Sciatic nerve (tissue), 2 donors: ENCODE data around the gene MLLT6. TPM values are rescaled to one million over a fixed set of nuclear protein-coding genes. Genes with fewer than 3 reads are reported as not detected.

Source experiments
- ATAC-seq: fragments of 200-7000 bp; cut with Tn5 transposase; one replicate; pipeline ENCODE4 v1.9.1; 2020; ENCODE audit warnings: mild to moderate bottlenecking, moderate library complexity
- DNase-seq: peaks from one replicate; pipeline ENCODE4 v3.0.0-alpha.2; 2020; ENCODE audit warnings: low spot score
- intact Hi-C: fragments of 100-400 bp; cut with DNase I; formaldehyde crosslinking; loops from one replicate; pipeline ENCODE4 v1.14.2; 2022
- total RNA-seq: library from RNA; stranded (reverse); fragmentation: NEBNext Ultra II Directional; extraction: Animal tissue kit (Norgen Biotek cat#: 25700); gene quantifications from one replicate; pipeline ENCODE4 v1.2.1, GENCODE V29; 2021
- donor health status: DM: no; HTN: no; CAD: no.
- donor health status: DM: no; HTN: no; CAD: no.

The MLLT6 gene
- 202 TPM for total RNA-seq

DNA sequence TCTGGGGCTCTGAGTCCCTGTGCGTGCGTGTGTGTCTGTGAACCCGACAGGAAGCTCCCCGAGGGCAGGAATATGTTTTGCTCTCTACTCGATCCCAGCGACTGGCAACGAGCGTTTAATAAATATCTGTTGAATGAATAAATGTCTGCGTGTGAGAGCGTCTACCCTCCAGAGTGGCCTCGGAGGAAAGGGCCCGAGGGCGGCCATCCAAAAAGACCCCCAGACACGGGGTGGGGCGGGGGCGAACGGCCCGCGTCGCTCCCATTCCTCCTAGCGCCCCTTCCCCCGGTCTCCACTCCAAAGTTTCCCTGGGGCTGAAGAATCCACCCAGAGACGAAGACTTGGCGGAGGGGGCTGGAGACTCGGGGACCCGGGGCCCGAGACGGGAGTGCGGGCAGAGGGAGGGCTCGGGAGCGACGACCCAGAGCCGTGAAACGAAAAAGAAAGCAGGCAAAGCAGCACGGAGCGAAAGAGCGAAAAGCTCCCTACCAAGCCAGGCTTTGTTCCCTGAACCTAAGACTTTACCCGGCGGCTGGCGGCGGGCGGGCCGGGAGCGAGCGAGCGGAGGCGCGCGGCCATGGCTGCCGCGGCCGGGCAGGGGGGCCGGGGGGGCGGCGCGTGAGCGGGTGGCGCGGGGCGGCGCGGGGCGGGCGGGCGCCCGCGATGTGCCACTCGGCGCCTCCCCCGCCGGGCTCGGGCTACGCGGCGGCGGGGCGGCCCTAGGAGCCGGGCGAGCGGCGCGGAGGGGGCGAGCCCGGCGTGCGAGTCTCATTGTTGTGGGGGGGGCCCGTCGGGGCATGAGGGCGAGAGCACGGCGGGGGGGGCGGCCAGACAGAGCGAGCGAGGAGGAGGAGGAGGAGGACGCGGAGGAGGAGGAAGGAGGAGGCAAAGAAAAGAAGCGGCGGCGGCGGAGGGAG is at the start of gene MLLT6:
Gene MLLT6 (plus strand): TSS at position 668 of the 917 bp plus-strand sequence. CDS start 360 bp downstream, outside the sequence.
- intact Hi-C loops: no loop called here
- peak; percentile 69 for ATAC-seq
- peak; percentile 88 for DNase-seq

DNA sequence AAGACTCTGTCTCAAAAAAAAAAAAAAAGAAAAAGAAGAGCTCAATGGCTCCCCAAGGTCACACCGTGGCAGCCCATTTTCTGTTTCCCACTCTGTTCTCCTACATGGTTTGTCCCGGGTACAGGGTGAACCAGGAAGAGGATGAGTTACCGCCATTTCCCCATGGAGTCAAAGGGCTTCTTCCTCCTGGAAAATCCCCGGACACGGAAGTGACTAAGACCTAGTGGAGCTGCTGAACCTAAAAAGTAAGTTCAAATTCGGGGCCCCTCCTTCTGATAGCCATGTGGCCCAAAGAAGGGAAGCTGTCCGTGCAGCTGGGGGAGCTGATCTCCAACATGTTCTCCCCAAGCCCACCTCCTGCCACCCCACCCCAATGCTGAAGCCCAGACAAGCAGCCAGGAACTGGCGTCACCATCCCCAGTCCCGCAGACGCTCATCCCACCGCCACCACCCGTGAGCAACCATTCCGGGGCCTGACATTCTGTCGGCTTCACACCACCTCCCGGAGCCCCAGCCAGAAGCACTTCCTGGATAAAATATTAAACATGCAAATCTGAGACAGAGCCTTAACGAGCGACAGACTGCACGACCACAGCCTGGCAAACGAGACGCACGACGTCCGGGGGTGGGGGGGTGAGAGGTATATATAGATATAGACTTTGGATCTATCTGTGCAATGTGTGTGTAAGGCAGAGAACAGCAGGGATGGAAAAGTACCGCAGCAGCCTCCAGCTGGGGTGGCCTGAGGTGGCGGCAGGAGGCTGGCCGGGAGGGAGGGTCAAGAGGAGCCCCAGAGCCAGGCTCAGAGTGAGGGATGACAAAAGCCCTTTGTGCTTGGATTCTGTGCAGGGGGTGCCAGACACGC is 47.9 kb upstream of the MLLT6 start:
- ATAC-seq (no peak), DNase-seq (peak; percentile 54)
- intact Hi-C loops: no loop called here

DNA sequence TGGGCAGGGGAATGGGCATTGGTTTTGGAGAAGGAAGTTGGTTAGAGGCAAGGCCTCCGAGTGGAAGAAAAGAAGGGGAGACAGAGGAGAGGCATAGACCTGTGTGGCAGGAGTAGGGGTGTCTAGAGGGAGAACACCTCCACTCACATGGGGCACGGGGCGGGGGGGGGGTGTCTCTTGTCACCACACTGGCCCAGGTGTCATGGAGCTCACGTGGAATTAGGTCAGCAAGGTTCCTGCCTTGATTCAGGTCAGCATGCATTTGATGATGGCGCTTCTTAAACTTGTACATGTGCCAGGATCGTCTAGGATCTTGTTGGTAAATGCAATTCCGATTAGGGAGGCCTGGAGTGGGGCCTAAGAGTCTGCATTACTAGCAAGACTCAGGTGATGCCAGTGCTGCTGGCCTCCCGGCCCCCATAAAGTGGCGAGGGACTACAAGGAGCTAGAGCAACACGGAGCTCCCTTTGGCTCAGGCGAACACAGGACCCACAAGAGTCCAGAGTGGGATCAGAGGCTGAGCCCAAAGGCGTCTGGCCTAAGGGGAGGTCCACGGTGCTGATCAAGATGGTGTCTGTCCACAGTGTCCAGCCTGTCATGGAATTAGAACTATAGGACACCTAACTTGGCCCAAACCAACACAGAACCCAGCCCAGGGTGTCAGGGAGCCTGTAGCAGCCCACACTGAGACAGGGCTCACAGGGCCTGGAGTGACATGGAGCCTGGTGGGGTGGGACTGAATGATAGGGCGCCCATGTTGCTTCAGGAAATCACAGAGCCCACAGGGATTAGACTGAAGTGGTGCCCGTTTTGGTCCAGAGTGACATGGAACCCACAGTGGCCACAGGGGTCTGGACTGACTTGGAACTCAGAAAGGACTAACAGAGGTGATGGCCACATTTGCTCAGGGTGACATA is 47.0 kb upstream of the MLLT6 start:
- DNase-seq (peak; percentile 31), ATAC-seq (no peak)

DNA sequence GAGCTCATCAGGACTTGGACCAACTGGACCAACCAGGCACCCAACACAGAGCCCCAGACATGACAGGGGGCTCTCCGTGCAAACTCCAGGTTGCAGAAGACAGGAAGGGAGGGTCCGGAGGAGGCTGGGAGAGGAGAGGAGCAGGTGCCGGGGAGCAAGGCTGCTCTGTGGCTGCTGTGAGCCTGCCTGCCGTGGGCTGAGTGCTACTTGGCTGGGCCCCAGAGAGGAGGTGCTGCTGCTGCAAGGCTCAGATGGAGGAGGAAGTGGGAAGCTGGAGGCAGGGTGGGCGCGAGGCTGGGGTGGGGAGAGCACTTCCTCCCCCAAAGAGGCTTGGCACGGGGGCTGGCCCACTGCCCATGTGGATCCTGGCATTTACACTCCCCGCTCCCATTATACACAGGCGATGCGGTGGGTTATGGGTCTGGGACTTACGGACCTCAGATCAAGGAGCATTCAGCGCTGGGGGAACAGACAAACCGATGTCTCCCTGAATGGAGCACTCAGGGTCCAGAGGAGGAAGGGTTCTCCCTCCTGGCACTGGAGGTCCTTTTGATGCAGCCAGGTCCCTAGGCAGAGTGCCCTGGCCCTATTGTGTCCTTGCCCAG is 46.2 kb upstream of the MLLT6 start:
- peak; percentile 60 for DNase-seq
- intact Hi-C loops: no loop called here
- ATAC-seq: no peak

More for the DNA sequence above, 47.0 kb upstream of the MLLT6 start:
- intact Hi-C loops: no loop called here

DNA sequence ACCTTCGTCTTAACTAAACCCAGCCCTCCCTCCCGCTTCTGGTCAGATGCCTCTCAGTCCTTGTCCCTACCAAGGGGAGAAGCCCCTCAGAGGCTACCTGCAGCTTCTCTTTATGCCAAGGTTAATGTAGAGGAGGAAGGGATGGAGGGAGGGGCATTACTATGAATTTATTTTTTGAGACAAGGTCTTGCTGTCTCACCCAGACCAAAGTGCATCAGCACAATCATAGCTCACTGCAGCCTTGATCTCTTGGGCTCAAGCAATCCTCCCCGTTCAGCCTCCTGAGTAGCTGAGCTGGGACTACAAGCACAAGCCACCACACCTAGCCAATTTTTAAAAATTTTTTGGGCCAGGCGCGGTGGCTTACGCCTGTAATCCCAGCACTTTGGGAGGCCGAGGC is 45.7 kb upstream of the MLLT6 start:
- ATAC-seq: no peak
- intact Hi-C loops: no loop called here
- DNase-seq: peak; percentile 30

DNA sequence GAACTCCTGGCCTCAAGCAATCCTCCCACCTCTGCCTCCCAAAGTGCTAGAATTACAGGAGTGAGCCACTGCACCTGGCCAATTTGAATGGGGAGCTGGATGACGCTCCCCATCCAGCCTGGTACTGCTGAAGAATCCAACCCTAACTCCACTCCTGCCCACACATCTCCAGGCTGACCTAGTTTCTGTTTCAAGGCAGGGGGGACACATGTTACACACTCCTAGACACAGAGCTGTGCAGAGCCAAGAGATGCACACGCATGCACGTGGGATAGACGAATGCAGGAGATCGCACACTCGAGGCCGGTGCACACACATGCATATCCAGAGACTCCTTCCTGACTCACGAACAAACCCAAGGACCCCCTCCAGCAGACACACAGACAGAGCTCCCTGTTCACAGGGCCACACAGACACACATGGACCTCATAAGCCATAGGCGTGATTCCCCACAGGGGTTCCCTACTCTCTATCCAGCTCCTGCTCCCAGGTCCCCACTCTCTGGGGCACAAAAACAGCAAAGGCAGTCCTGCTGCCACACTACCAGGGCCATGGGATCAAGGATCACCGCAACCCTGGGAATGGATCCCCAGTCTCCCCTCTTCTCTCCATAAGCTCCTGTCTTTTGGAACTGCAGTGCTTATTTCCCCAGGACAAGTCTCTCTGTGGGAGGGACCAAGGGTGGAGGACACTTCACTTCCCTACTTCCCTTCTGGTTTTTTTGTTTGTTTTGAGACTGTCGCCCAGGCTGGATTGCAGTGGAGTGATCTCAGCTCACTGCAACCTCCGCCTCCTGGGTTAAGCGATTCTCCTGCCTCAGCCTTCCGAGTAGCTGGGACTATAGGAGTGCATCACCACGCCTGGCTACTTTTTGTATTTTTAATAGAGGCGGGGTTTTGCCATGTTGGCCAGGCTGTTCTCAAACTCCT is 44.7 kb upstream of the MLLT6 start:
- no peak for ATAC-seq
- intact Hi-C loops: loop anchor here (10.0 kb wide), 1 partner anchor 166 kb away; no protein-coding TSS in a partner anchor
- peak; percentile 42 for DNase-seq

DNA sequence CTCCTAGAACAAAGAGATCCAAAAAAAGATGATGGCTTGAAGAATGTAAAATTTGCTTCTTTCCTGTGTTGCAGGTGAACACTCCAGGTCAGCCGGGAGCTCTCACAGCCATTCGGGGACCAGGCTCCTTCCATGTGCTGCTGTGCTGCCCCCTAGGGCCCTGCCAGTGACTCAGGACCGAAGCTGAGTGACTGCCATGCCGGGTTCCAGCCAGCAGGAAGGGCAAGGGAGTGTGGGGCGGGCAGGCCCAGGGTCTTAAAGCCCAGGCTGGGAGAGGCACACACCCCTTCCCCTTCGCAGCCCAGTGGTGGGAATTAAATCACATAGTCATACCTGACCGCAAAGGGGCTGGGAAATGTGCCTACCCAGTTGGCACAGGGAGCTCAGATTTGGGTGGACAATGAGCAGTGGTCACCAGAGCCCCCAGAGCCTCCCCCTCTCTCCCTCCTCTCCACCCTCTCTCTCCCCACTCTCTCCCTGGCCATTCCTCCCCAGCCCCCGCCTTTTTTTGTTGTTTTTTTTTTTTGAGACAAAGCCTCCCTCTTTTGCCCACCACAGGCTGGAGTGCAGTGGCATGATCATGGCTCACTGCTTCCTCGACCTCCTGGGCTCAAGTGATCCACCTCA is 41.8 kb upstream of the MLLT6 start:
- intact Hi-C loops: loop anchor here (10.0 kb wide), 1 partner anchor 168 kb away; no protein-coding TSS in a partner anchor
- DNase-seq (no peak), ATAC-seq (peak; percentile 45)

DNA sequence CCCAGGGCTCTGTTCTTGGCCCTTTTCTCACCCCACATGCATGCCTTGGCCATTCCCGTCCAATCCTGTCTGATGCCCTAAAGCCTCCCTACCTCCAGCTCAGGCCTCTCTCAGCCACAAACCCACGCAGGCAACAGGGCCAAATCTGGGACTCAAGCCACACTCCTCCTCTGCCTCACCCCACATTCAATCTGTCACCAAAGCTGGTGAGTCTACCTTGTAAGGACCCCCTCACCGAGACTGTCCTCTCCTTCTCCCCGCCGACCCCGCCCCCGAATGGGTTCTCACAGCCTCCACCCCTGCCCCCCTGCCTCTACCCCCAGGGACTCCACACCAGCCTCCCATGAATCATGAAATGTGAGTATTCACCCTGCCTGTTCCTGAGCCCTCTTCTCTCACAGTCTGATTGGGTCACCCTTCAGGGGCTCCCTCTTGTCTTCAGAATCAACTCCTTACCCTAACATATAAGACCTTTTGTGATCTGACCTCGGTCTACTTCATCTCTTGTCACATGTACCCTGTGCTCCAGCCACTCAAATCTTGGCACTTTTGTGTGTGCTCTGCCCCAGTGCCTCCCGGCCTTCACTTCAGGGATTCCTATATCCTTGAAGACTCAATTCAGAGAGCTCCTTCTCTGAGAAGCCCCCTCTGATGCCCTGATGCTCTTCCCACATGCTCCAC is 41.0 kb upstream of the MLLT6 start:
- intact Hi-C loops: loop anchor here (10.0 kb wide), 1 partner anchor 169 kb away; no protein-coding TSS in a partner anchor
- ATAC-seq: no peak
- no peak for DNase-seq

DNA sequence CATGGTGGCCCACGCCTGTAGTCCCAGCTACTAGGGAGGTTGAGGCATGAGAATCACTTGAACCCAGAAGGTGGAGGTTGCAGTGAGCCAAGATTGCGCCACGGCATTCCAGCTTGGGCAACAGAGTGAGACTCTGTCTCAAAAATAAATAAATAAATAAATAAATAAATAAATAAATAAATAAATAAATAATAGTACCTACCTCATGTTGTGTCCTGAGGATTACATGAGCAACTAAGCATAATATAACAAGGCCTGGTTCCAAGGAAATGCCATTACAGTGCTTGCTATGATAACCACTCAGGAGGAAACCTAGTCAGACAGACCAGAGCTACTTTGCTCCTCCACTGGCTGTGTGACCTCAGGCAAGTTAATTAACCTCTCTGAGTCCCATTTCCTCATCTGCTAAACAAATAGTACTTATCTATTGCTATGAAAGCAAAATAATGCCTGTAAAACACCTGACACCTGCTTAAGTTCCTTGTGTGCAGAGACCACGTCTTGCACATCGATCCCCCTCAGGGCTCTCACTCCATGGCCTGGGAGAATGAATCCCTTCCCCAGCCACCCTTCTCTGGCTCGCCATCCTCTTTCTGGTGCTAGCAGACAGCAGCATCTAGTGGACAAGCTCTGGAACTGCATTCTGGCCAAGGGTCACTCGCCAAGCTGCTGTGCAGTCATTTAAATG is 37.8 kb upstream of the MLLT6 start:
- intact Hi-C loops: loop anchor here (2.0 to 10.0 kb wide), 2 partner anchors 108 to 172 kb away; no protein-coding TSS in a partner anchor
- ATAC-seq (peak; percentile 68), DNase-seq (peak; percentile 77)

DNA sequence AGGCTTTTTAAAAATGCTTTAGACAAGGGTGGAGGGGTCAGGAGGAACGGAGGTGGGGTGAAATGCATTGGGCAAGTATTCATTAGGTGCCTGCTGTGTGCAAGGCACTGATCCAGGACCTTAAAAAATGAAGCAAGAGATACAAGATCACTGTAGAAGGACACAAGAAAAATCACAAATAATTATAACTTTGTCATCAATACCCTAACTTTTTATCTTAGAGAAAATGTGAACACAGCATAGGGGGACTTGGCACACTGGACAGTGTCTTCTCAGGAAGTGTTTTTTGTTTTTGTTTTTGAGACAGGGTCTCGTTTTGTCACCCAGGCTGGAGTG is 37.3 kb upstream of the MLLT6 start:
- ATAC-seq: no peak
- DNase-seq: no peak

DNA sequence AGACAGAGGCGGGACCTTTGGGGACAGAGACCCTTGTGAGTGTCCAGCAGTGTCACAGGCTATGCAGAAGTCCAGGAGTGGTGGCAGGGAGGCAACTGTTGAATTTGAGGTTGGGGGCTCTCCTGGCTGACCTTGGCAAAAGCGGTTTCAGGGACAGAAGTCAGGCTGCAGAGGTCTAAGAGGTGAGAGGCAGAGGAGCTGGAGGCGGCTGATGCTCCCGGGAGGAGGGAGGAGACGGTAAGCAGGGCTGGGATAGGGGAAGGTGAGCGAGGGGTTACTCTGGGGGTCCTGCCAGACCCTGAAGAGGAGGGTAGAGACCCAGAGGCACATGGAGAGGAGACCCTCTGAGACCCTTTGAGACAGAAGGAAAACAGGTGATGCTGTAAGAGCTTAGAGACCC is 35.6 kb upstream of the MLLT6 start:
- ATAC-seq: no peak
- intact Hi-C loops: loop anchor here (10.0 kb wide), 1 partner anchor 175 kb away; no protein-coding TSS in a partner anchor

More for the DNA sequence above, 37.3 kb upstream of the MLLT6 start:
- intact Hi-C loops: loop anchor here (2.0 to 10.0 kb wide), 2 partner anchors 109 to 173 kb away; no protein-coding TSS in a partner anchor

DNA sequence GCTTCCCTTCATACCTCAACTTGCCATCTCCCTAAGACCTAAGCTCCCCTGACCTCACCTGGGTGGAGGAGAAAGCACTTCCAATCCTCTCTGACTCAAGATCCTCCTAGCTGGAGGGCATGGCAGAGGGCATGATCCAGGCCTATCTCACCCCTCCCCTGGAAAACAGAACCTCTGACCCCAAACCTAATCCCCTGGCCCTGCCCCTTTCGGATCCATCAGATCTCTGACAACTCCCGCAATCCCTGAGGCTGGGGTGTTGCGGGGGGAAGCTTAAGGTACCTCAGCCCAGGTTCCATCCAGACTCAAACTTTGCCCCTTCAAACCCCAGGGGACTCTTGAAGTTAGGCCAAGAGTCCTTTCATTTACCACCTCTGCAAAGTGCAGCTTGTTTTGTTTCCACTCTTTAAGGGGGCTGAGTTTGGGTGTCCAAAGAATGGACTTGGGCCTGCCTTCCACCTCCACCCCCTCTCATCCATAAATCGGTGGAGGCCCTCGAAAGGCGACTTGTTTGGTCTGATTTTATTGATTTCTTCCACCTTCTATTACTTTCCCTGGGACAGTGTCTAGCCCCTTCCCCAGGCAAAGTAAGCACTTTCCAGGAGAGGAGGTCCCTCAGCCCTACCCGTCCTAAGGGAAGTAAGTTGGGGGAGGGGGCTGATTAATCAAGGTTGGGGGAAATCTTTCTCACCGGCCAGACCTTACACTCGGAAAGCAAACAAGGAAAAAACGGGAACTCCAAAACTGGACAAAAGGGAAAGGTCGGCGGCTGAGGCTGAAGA is 32.9 kb upstream of the MLLT6 start:
- DNase-seq (no peak), ATAC-seq (no peak)
- intact Hi-C loops: no loop called here

More for the DNA sequence above, 35.6 kb upstream of the MLLT6 start:
- no peak for DNase-seq

DNA sequence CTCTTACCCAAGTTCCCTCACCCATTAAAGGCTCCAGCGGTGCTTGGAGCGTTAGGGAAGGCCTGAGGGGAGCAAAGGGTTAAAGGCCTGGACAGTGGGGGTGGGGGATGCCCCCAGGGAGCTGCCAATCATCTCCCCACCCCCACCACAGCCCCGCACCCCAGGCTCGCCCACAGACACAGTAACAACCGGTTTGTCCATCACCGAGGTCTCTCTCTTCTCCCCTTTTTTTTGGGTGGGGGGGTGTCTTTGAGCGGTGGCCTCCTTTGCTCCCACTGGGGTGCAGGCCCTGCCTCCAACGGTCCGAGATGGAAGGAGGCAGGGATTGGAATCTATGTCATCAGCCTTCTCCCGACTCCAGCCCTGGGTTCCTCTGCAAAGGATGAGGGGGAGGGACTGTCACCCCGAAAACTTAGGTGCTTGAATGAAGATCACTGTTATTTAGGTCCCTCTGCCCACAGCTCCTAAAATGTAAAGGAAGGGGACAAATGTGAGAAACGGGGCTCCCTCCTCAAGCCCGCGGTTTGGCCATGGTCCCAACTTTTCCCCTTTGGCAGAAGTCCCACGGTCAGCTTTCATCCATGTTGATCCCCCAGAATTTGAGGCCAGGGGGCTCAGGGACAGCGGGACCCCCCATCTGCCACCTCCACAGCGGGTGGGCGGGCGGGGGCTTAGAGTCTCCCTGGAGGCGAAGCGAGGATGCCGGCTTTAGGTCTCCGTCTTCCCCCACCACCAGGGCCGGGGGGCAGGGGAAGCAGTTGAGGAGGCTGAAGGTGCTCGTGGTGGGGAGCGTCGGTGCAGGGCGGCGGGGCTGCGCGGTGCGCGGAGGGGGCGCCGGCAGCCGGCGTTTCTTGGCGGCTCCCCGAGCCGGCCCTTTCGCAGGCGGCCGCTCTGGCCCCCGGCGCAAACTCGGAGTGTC is 32.0 kb upstream of the MLLT6 start:
- ATAC-seq (no peak), DNase-seq (no peak)
- intact Hi-C loops: no loop called here

DNA sequence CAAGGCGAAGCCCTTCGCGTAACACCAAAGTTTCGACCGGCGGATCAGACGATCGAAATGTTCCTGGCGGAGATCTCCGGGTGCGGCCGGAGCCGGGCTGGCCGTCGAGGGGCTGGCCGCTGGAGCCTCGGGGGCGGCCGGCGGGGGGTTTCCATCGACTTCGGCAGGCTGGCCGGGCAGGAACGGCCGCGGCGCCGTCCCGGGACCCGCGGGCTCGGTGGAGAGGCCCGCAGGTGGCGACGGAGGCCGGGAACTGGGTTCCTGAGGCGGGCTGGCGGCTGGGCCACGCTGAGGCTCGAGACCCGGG is 31.4 kb upstream of the MLLT6 start:
- intact Hi-C loops: no loop called here
- DNase-seq (no peak), ATAC-seq (no peak)
